HepG2 (cell line): ENCODE data around the gene PHKG2. TPM values are rescaled to one million over a fixed set of nuclear protein-coding genes. Genes with fewer than 3 reads are reported as not detected.
A peak's percentile ranks its signal among the peaks of the same experiment; 100 is the strongest.

Source experiments
- KDM3A ChIP-seq: IDR thresholded peaks from 2 replicates; pipeline ENCODE4 v1.6.1; 2018; ENCODE audit warnings: low read depth, missing compliant biosample characterization
- MATR3 ChIP-seq: sonication (generic); formaldehyde crosslinking; IDR thresholded peaks from 2 replicates; pipeline ENCODE4 v1.4.0; 2020; ENCODE audit warnings: missing genetic modification reagents
- POLR2AphosphoS5 ChIP-seq: IDR thresholded peaks from 2 replicates; pipeline ENCODE4 v1.6.1; 2012; ENCODE audit warnings: low read depth, low read length
- ZBTB7B ChIP-seq: sonication (generic); formaldehyde crosslinking; IDR thresholded peaks from 2 replicates; pipeline ENCODE4 v1.4.0; 2020; ENCODE audit warnings: missing genetic modification reagents
- ZFP82 ChIP-seq: sonication (generic); formaldehyde crosslinking; IDR thresholded peaks from 2 replicates; pipeline ENCODE4 v1.5.1; 2020; ENCODE audit warnings: mild to moderate bottlenecking, missing genetic modification reagents, borderline replicate concordance
- ZNF282 ChIP-seq: fragments of 450-650 bp; IDR thresholded peaks from 2 replicates; pipeline ENCODE4 v1.6.1; 2018; ENCODE audit not compliant: partially characterized antibody
- ZNF878 ChIP-seq: sonication (generic); formaldehyde crosslinking; IDR thresholded peaks from 2 replicates; pipeline ENCODE4 v1.8.1; 2023; ENCODE audit warnings: mild to moderate bottlenecking, missing genetic modification reagents, moderate library complexity
- polyA plus RNA-seq, 8 experiments: library from polyadenylated mRNA; depleted of rRNA in 3 of 8; stranded (reverse) in 7 of 8; unstranded in 1 of 8; fragments of >200 nt; fragmentation: Illumina TruSeq in 4 of 8; extraction: Trizol in 4 of 8; gene quantifications; 2 replicates each; pipeline versions ENCODE4 v1.2.1 to v1.2.3, GENCODE V29; 2011 to 2016; ENCODE audit warnings: low read depth in 4 of 8, missing spikeins in 1 of 8, mixed read lengths in 1 of 8; ENCODE audit not compliant: insufficient read depth in 1 of 8
- total RNA-seq, 5 experiments: library from RNA; depleted of rRNA; stranded (reverse); fragments of >200 nt; fragmentation: Illumina TruSeq; extraction: Trizol; gene quantifications; 2 replicates each; pipeline ENCODE4 v1.2.3, GENCODE V29; 2016; ENCODE audit warnings: low read depth in 1 of 5
- TF ChIP-seq, protein P1 (sequence below), 2 experiments: sonication (generic) in 1 of 2; formaldehyde crosslinking in 1 of 2; IDR thresholded peaks; 2 replicates each; pipeline versions ENCODE4 v1.4.0 to v1.6.1; 2016 to 2020; ENCODE audit warnings: borderline replicate concordance in 1 of 2, low read depth in 1 of 2, mild to moderate bottlenecking in 1 of 2, missing genetic modification reagents in 1 of 2
- TF ChIP-seq, protein P2 (sequence below): sonication (generic); formaldehyde crosslinking; IDR thresholded peaks from 2 replicates; pipeline ENCODE4 v1.5.0; 2020; ENCODE audit warnings: mild to moderate bottlenecking, missing genetic modification reagents, moderate library complexity
- TF ChIP-seq, protein P3 (sequence below): sonication (generic); formaldehyde crosslinking; IDR thresholded peaks from 2 replicates; pipeline ENCODE4 v1.4.0; 2020; ENCODE audit warnings: missing genetic modification reagents, borderline replicate concordance
- TF ChIP-seq, protein P4 (sequence below): sonication (generic); formaldehyde crosslinking; IDR thresholded peaks from 2 replicates; pipeline ENCODE4 v1.4.0; 2020; ENCODE audit warnings: missing genetic modification reagents
- TF ChIP-seq, protein P5 (sequence below): sonication (generic); formaldehyde crosslinking; IDR thresholded peaks from 2 replicates; pipeline ENCODE4 v1.8.0; 2023; ENCODE audit warnings: mild to moderate bottlenecking, missing genetic modification reagents
- TF ChIP-seq, protein P6 (sequence below): sonication (generic); formaldehyde crosslinking; IDR thresholded peaks from 2 replicates; pipeline ENCODE4 v1.5.0; 2020; ENCODE audit warnings: missing genetic modification reagents

PHKG2 gene
- total and polyA plus RNA-seq, 2 of the 13 experiments (the other 11 are each of a cell fraction or from before 2014, with no cell fraction given), result 37.4 to 42.1 TPM

DNA sequence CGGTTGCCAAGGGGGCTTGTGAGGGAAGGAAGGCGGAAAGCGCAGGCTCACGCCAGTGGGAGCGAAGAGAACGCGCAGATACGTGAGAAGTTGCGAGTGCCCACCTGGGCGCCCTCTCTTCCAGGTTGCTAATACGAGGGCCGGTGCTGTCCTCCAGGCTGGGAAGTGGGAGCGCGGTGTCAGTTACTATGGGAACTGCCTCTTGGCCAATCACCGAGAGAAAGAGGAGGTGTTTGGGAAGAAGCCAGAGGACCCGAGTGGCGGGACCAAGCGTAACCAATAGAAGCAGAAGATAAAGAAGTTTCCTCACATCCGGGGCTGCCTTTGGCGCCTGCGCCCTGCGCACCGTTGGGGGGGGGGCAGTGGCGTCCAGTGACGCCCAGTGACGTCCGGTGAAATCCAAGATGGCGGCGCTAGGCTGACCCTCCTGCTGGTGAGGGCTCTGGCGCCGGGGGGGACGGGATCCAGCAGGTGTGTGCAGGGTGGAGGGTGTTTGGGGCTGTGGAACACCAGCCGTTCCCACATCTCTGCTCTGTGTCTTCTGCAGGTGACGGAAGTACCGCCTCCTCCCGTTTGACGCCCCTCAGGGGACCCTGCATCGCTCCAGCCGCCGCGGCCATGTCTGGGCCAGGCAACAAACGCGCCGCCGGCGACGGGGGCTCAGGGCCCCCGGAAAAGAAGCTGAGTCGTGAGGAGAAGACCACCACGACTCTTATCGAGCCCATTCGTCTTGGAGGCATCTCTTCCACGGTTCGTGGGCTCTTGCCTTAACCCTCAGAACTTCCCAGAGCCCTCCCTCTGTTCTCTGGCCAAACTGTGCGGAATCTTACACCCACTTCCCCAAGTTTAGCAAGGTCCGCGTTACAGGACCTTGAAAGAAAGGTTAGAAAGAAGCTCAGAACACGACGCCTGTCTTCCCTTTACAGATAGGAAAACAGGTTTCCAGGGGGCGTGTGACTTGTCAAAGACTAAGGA, 14.0 kb downstream of the PHKG2 start, which contains the start of the genes CFAP119 and RNF40 (continued):
- TF ChIP-seq, protein P1, sequence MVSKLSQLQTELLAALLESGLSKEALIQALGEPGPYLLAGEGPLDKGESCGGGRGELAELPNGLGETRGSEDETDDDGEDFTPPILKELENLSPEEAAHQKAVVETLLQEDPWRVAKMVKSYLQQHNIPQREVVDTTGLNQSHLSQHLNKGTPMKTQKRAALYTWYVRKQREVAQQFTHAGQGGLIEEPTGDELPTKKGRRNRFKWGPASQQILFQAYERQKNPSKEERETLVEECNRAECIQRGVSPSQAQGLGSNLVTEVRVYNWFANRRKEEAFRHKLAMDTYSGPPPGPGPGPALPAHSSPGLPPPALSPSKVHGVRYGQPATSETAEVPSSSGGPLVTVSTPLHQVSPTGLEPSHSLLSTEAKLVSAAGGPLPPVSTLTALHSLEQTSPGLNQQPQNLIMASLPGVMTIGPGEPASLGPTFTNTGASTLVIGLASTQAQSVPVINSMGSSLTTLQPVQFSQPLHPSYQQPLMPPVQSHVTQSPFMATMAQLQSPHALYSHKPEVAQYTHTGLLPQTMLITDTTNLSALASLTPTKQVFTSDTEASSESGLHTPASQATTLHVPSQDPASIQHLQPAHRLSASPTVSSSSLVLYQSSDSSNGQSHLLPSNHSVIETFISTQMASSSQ (IDR thresholded peaks at IDR 0.05; ENCODE audit: low read depth), result no peak
- TF ChIP-seq, protein P1 (CRISPR knock-in tag; IDR thresholded peaks at IDR 0.05; ENCODE audit: borderline replicate concordance), result no peak; the same call in 1 of the 2 replicates
- TF ChIP-seq, protein P2, sequence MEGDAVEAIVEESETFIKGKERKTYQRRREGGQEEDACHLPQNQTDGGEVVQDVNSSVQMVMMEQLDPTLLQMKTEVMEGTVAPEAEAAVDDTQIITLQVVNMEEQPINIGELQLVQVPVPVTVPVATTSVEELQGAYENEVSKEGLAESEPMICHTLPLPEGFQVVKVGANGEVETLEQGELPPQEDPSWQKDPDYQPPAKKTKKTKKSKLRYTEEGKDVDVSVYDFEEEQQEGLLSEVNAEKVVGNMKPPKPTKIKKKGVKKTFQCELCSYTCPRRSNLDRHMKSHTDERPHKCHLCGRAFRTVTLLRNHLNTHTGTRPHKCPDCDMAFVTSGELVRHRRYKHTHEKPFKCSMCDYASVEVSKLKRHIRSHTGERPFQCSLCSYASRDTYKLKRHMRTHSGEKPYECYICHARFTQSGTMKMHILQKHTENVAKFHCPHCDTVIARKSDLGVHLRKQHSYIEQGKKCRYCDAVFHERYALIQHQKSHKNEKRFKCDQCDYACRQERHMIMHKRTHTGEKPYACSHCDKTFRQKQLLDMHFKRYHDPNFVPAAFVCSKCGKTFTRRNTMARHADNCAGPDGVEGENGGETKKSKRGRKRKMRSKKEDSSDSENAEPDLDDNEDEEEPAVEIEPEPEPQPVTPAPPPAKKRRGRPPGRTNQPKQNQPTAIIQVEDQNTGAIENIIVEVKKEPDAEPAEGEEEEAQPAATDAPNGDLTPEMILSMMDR (CRISPR knock-in tag), result no peak
- TF ChIP-seq, protein P3, sequence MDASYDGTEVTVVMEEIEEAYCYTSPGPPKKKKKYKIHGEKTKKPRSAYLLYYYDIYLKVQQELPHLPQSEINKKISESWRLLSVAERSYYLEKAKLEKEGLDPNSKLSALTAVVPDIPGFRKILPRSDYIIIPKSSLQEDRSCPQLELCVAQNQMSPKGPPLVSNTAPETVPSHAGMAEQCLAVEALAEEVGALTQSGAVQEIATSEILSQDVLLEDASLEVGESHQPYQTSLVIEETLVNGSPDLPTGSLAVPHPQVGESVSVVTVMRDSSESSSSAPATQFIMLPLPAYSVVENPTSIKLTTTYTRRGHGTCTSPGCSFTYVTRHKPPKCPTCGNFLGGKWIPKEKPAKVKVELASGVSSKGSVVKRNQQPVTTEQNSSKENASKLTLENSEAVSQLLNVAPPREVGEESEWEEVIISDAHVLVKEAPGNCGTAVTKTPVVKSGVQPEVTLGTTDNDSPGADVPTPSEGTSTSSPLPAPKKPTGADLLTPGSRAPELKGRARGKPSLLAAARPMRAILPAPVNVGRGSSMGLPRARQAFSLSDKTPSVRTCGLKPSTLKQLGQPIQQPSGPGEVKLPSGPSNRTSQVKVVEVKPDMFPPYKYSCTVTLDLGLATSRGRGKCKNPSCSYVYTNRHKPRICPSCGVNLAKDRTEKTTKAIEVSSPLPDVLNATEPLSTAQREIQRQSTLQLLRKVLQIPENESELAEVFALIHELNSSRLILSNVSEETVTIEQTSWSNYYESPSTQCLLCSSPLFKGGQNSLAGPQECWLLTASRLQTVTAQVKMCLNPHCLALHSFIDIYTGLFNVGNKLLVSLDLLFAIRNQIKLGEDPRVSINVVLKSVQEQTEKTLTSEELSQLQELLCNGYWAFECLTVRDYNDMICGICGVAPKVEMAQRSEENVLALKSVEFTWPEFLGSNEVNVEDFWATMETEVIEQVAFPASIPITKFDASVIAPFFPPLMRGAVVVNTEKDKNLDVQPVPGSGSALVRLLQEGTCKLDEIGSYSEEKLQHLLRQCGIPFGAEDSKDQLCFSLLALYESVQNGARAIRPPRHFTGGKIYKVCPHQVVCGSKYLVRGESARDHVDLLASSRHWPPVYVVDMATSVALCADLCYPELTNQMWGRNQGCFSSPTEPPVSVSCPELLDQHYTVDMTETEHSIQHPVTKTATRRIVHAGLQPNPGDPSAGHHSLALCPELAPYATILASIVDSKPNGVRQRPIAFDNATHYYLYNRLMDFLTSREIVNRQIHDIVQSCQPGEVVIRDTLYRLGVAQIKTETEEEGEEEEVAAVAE (CRISPR knock-in tag), result peak; percentile 87; the same call in 1 of the 2 replicates
- TF ChIP-seq, protein P4, sequence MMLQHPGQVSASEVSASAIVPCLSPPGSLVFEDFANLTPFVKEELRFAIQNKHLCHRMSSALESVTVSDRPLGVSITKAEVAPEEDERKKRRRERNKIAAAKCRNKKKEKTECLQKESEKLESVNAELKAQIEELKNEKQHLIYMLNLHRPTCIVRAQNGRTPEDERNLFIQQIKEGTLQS (CRISPR knock-in tag), result peak; percentile 49; the same call in 1 of the 2 replicates
- 0 out of 2 replicates have a peak, but pooled peaks have one; percentile 14 for TF ChIP-seq MATR3
- no peak for TF ChIP-seq ZFP82 (CRISPR knock-in tag)
- no peak for TF ChIP-seq KDM3A
- TF ChIP-seq, protein P5, sequence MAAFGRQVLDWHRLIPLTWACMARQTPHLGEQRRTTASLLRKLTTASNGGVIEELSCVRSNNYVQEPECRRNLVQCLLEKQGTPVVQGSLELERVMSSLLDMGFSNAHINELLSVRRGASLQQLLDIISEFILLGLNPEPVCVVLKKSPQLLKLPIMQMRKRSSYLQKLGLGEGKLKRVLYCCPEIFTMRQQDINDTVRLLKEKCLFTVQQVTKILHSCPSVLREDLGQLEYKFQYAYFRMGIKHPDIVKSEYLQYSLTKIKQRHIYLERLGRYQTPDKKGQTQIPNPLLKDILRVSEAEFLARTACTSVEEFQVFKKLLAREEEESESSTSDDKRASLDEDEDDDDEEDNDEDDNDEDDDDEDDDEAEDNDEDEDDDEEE (CRISPR knock-in tag), result no peak; the same call in 1 of the 2 replicates
- TF ChIP-seq ZBTB7B (CRISPR knock-in tag), result peak; percentile 73
- TF ChIP-seq, protein P6, sequence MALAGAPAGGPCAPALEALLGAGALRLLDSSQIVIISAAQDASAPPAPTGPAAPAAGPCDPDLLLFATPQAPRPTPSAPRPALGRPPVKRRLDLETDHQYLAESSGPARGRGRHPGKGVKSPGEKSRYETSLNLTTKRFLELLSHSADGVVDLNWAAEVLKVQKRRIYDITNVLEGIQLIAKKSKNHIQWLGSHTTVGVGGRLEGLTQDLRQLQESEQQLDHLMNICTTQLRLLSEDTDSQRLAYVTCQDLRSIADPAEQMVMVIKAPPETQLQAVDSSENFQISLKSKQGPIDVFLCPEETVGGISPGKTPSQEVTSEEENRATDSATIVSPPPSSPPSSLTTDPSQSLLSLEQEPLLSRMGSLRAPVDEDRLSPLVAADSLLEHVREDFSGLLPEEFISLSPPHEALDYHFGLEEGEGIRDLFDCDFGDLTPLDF (CRISPR knock-in tag), result peak; percentile 86
- TF ChIP-seq ZNF282, result no peak
- peak; percentile 86 for TF ChIP-seq POLR2AphosphoS5
- peak; percentile 62; the same call in 1 of the 2 replicates for TF ChIP-seq ZNF878 (CRISPR knock-in tag)
